SK-MEL-5 (cell line): ENCODE results near the gene G3BP1. TPM values are rescaled to one million over a fixed set of nuclear protein-coding genes. Genes with fewer than 3 reads are reported as not detected.

Experiments
- DNase-seq: peaks from one replicate; pipeline ENCODE4 v3.0.0-alpha.2; 2016; ENCODE audit warnings: low read depth, low spot score
- in situ Hi-C: cut with HindIII; loops from 2 replicates; pipeline ENCODE4 v1.10.0; 2016; ENCODE audit warnings: low sequenced_read_pairs, high pct_unique_total_duplicates, low pct_unique_long_range_greater_than_20kb
- total RNA-seq: library from RNA; depleted of rRNA; stranded (reverse); fragments of >200 nt; shearing (Covaris generic); gene quantifications from 2 replicates; pipeline ENCODE4 v1.2.3, GENCODE V29; 2014

The G3BP1 gene
- total RNA-seq, 1 experiment from 2014 or later: 280 TPM

DNA sequence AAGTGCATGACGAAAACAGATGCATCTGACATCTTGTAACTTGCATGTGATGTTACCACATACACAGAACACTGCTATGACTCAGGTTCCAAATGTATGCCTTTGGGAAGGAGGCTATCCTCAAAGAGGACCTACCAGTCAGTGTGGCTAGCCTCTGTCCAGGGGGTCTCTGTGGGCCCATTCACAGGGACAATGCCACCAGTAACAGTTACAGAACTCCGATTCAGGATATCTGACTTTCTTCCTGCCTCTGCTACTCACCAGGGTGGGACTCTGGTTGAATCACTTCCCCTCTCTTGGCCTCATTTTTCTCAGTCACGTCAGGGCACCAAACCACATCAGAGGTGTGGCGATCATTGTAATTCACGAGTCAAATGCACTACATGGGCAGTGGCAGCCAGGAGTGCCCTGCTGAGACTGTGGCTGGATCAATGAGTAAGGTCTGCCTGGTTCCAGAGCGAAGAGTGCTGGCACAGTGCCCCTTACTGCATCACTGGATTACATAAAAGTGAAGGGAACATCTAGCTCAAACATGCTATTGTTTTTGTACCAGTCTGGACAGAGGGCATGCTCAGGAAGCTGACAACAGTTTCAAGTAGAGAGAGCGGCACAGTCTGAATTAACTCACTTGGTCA is 26.6 kb upstream of the G3BP1 start:
- in situ Hi-C loops: no loop called here
- peak; percentile 99 for DNase-seq

DNA sequence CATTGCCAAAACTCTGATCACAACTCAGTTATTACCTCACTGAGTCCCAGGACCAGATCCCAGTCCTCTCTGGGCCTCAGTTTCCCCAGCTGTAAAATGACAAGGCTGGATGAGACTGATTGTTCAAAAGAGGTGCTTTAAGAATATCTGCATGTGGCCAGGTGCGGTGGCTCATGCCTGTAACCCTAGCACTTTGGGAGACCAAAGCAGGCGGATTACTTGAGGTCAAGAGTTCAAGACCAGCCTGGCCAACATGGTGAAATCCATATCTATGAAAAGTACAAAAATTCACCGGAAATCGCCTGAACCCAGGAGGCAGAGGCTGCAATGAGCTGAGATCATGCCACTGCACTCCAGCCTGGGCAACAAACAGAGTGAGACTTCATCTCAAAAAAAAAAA is 21.6 kb upstream of the G3BP1 start:
- in situ Hi-C loops: no loop called here
- DNase-seq: no peak

DNA sequence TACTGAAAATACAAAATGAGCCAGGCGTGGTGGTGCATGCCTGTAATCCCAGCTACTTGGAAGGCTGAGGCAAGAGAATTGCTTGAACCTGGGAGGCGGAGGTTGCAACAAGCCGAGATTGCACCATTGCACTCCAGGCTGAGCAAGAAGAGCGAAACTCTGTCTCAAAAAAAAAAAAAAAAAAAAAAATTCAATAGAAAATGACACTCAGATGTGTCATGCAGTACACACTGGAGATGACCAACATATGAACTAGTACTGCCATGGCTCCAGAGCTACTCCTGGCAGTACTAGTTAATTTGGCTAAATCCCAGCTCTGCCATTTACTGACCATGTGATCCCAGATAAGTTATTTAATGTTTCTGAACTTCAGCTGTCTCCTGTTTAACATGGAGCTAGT is 20.7 kb upstream of the G3BP1 start:
- DNase-seq: no peak
- in situ Hi-C loops: no loop called here

DNA sequence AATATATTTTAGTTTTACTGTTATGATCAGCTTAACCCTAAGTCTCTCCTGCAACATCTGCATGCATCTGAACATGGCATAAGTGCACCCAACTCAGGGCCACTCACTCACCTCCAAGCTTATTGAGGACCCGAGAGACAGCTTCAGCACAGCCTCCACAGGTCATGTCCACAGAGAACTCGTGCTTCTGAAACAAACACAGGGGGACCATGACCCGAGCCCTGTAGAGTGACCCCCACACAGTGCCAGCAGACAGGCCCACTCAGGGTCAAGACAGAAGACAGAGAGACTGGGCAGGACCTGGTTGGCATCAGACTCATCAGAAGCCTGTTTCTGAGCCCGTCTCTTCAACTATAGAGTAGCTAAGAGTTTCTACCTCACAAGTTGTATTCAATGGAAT is 20.2 kb upstream of the G3BP1 start:
- DNase-seq: no peak
- in situ Hi-C loops: no loop called here

DNA sequence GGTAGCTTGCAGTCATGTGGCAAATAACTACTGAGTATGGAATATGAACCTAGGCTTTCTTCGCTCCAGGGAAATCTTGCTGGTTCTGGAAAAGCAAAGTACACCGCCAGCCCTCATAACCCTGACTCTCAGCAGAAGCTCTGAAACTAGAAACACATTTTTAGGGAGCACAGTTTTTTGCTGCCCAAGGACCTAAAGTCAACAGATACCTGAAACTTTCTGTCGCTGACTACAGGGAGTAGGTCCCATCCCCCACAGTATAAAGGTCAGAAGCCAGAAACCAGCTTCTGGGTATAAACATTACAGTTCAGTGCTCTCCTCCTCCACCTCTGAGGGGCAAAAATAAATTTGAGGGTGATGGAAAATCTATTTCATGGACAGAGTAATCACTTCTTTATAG is 16.4 kb upstream of the G3BP1 start:
- peak; percentile 45 for DNase-seq
- in situ Hi-C loops: no loop called here

DNA sequence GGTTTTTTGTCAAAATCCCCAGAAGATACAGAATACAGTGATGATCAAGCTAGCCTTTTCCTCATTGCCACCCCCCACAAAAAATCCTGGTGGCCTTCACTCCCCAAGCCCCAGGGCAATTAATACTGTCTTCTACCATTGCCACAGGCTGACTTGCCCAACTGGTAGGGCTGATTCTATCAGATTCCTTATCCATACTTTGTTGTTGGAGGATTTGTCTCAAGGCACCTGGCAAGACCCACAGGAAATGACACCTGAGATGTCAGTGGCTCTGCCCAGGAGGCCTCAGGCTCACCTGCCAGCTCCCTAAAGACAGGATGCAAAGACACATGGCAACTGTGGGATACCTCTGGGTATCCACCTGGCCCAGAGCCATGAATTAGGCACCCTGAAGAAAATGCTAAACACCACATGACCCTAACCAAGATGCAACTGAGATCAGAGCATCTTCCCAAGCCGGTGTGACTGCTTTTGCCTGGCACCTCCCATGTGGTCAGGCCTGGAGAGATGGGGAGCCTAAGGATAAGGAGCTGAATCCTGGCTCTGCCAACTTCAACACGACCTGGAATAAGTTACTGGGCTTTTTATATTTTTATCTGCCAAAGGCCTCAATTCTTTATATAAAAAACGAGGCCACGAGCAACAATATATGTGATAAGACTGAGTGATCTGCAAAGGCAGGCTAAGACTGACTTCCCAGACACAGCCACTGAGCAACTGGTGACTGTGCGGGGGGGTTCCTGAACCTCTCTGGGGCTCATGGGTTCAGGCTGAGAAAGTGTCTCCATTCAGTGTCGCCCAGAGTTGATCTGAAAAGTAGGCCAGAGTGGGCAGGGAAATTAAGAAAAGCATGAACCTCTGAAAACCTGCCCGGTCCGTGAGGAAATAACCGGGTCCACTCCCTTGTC is 14.3 kb upstream of the G3BP1 start:
- DNase-seq: no peak
- in situ Hi-C loops: no loop called here

DNA sequence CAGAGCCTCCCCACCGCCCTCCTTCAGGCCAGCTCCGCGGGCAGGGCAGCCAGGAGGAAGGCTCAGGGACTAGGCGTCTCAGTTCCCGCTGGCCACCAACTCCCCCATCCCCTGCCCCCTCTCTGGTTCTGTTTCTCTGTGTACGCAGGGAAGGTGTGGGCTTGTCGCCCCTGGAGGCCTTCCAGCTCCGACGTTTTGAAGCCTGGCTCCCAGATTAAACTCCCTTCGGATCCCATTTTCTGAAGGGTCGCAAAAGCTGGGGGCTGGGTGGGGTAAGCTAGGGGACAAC is 13.7 kb upstream of the G3BP1 start:
- in situ Hi-C loops: no loop called here
- no peak for DNase-seq

DNA sequence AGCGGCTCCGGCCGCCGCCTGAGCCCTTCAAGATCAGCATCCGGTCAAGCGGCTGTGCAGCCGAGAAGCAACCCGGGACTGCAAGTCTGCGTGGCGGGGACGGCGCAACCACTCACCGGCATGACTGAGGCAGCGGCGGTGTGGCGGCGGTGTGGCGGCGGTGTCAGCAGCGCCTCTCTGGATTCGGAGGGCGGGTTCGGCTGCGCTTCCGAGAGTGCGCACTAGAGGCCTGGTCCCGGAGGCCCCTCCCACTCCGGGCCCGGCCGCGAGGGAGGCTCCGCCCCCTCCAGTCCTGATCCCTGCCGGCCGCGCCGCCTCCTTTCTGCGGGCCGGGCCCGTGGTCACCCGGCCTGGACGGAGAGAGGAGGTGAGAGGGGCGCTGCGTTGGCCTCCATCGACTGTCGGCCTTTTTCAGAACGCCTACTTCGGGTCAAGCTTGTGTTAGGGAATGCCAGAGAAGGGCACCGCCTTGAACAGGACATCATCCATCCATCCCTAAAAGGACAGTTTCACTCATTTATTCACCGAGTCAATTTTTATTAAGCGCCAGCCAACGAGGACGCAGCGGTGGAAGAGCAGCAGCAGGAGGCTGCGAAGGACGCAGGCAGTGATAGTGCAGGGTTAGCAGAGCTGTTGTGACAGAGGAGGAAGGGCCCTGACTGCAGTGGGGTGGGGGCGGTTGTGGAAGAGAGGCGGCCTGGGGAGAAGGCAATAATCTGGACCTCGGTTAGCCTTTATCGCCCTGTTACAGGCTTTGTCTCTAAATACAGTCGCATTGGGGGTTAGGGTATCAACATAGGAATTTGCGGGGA is 13.1 kb upstream of the G3BP1 start, which contains the start of gene ATOX1:
TSS of gene ATOX1 (minus strand) at position 202 of the 812 bp plus-strand sequence. CDS start at position 122, 80 bp downstream.
- DNase-seq: peak; percentile 88
- in situ Hi-C loops: no loop called here

DNA sequence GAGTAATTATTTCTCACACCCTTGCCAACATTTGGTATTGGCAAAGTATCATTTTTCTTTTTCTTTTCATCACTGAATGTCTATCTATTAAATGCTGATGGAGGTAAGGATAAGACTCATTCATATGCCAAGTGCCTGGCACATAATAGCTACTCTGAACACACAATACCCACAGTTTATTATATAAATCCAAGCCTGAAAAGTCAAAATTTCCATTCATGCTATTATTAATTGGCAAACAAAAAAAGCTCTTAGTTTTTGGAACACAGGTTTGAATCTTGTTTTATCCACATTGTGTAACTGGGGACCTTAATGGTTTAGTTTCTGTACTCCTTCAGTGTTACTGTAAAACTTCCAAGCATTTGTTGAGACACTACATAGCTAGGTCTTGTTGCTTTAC is 7.0 kb upstream of the G3BP1 start:
- in situ Hi-C loops: no loop called here
- DNase-seq: no peak

DNA sequence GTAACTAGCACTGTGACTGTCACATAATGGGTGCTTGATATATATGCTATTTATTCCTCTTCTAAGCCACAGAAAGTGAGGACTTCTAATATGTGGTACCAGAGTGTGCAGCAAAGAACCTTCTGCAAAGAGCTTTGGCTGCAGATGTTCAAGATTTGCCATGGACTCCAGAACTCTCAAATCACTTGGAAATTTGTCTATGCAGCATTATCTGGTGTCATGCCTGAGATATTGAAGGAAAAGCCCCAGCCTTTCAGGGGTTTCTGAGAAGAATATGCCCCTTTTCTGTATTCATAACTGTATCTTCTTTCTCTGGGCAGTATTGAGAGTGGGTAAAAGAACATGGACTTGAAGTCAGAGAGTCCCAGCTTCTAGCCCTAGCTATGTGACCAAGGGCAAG is 4.8 kb upstream of the G3BP1 start:
- in situ Hi-C loops: no loop called here
- no peak for DNase-seq

DNA sequence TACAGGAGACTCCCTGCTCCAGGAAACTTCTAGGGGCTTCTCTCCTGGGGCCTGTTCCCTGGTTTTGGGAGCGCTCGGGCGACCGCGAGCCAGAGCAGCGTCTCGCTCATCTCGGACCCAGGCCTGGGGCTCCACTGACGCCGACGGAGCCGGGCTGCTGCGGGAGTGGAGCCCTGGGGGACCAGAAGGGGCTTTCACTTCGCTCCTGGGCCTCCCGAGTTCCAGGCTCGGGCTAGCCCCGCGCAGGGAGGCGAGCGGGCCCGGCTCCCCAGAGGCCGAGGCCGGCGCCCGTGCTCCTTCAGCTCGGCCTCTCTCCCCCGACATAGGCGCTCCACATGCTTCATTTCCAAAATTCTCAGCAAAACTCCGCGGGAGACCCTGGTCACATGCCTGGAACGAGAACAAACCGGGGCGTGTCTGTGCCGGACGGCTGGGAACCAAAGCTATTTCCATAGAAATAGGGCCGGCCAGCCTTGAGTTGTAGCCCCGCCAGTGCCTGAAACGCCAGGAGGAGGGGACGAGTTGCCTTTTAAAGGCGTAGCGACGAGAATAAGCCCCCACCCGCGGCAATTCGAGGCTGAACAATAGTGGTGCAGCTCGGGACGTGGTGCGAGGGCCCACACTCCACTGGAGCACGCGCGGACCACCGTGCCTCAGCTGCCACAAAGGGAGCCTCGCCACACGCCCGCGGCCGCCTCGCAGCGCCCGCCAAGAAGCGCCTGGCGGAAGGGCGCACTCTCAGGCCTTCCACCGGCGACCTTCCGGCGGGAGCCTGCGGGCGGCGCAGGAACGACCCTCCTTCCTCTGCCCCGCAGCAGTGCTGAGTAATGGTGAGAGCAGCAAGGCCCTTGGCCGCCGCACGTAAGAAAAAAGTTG is 1.1 kb upstream of the G3BP1 start:
- in situ Hi-C loops: no loop called here
- DNase-seq: peak; percentile 65

DNA sequence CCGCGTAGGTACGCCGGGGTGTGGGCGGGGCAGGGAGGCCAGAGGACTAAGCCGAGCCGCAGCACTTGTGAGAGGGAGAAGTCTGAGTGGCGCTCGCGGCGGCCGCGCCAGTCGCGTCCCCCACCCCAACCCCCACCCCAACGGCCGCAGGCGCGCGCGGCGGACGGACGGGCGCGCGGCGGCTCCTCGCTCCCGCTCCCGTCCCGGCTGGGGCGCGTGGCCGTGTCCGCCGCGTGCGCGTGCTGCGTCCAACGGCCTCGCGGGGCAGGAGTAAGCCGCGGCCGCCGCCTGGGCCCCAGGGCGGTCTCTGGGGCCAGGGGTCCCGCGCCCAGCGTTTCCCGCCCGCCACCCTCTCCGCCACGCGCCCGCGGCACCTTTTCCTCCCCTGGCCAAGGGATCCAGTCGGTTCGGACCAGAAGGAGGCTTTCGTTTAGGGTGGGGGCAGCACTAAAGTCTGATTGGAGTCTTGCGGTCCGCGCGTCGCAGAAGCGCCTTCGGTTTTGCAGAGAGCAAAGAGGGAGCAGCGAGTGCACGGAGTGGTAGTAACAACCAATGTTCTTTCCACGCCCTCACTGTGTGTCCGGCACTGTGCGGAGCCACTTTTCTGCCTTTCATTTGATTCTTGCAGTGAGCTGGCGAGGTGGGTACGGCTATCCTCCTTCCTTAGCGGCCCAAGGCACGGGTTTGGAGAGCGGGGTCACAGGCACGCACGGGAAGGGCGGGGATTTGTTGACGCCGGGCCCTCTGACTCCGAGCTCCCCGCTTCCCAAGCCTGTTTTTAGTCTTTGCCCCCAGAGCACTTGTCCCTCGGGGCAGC is 483 bp downstream of the G3BP1 start:
- in situ Hi-C loops: no loop called here
- peak; percentile 47 for DNase-seq

DNA sequence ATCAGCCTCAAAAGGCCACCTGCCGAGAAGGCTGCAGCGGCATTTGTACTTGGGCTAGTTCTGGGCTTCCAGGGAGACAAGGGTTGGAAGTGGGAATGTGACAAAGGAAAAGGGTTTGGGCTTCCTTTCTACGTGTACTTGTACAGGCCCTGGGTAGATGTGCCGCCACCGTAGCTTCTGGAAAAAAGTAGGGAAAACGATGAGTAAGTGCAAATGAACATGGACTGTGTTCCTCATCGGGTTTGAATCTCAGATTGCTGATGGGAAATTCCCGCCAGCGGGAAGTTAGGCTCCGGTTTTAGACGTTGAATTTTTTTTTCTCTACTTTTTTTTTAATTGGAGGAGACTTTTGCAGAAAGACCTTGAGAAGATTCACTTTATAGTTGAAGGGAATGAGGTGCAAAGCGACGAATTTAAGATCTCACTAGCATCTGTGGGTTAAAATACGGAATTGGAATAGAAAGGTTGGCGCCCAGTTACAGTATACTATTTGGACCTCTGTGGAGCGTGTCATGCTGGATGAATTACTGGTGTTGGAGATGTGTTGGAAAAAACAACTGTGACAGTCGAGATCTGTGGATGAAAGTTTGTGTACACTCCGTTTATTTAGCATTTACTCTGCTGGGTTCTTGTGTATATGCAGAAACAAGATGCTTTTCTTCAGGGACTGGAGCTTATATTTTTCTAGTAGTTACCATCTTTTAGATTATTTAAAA is 1.2 kb downstream of the G3BP1 start:
- DNase-seq: peak; percentile 40
- in situ Hi-C loops: no loop called here

DNA sequence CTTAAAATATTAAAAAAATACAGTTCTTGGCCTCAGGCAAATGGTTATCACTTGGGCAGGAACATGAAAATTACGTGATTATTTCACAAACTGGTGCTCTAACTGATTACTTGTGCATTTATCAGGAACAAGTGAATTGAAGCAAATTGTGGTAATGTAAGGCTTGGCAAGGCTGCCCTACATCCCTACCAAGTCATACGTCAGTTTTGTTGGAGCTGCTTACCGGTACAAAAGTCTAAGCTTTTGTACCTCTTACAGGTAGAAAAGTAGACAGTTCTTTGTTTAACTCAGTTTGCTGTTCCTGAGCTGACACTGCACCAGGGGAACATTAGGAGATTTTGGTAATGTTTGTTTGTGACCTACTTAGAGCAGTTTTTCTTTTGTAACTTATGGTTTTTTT is 2.2 kb downstream of the G3BP1 start:
- no peak for DNase-seq
- in situ Hi-C loops: no loop called here

DNA sequence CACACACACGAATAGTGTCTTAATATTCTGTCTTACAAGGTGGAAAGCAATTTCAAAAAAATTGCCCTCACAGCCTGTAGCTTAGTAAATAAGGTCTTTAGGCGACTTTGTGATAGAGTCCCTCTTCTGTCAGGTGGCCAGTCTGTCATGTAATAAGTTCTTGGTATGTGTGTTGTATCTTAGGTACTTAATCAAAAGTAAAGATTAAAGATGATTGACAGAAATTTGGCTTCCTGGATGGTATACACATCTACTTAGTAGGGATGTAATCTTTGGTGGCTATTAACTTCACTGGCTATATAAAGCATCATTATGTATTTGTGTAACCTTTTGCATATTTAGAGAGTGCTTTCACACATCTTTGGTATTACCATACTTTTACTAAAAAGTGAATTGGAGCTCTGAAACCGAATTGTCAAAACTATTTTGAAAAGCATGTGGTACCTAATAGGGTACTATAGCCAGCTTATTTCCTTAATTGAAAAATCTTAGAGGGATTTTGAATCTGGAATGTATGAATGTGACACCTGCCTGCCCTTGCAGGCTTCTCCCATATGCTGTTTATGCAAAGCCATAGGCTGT is 3.4 kb downstream of the G3BP1 start:
- no peak for DNase-seq
- in situ Hi-C loops: no loop called here

DNA sequence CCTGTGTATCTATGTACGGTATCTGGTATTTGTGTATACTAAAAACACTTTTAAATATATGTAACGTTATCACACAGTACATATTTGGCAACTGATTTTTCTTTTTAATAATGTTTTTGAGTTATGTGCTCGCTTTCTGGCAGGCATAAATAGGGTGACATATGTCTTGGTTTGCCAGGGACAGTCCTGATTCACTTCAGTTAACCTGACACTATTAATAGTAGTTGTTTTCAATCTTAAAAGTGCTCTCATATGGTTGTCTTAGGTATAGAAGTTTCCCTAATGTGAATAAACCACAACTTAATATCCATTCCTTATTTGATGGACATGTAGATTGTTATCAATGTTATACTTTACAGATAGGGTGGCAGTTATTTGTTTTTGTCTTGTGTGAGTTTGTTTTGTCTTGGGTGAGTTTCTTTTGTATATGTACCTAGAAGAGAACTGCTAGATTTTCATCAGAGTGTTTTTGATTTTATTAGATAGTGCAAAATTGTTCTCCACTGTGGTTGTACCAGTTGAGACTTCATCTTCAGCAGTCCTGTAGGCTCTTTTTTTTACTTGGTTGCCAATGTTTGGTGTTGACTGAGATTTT is 7.9 kb downstream of the G3BP1 start:
- no peak for DNase-seq
- in situ Hi-C loops: no loop called here
